ENCODE data around the gene TUBG2. TPM values are rescaled to one million over a fixed set of nuclear protein-coding genes. Genes with fewer than 3 reads are reported as not detected.

The TUBG2 gene
- total and polyA plus RNA-seq, 5 donors from 2014 or later: 2.8 to 13.7 (median 3.9) TPM

GRCh38 chr17:42682722-42683403 is 23.8 kb downstream of the TUBG2 start:
- H3K9me3 ChIP-seq (ENCODE audit: control insufficient read depth in 2 of 2, low read length in 2 of 2): no peaks in the 10 kb centered on the region
- peak overlapping the region; percentile 61 for H3K27ac ChIP-seq (ENCODE audit: insufficient read depth, low read length, poor library complexity, severe bottlenecking)
- H3K4me1 ChIP-seq (ENCODE audit: control insufficient read depth, insufficient read depth, low read length, poor library complexity, severe bottlenecking): peaks cover 56% of the 10 kb centered on the region
- peak overlapping the region; percentile 88 to 98 (median 90) for H3K4me3 Mint-ChIP-seq
- H3K4me3 ChIP-seq (ENCODE audit: low read depth, low read length): peak overlapping the region; percentile 86
- DNase-seq: peak in 1 of 3 donors; percentile 40
- H3K27me3 ChIP-seq (ENCODE audit: control insufficient read depth, insufficient read depth, low read length): no peaks in the 10 kb centered on the region
- ATAC-seq (ENCODE audit: low read depth in 2 of 2): no peak
- H3K36me3 Mint-ChIP-seq: peaks cover 3% of the 10 kb centered on the region
- H3K9me3 Mint-ChIP-seq: peaks cover 0 to 3% (median 0%) of the 10 kb centered on the region in 7 donors
- peaks cover 26% of the 10 kb centered on the region for H3K27me3 Mint-ChIP-seq
- H3K36me3 ChIP-seq (ENCODE audit: control insufficient read depth, insufficient read depth, low read length): no peaks in the 10 kb centered on the region
- peaks cover 6 to 62% (median 40%) of the 10 kb centered on the region in 4 donors for H3K4me1 Mint-ChIP-seq
- H3K27ac Mint-ChIP-seq: peak overlapping the region; percentile 48 to 66 (median 60)

- H3K4me1 ChIP-seq (ENCODE audit: control insufficient read depth, insufficient read depth, low read length, poor library complexity, severe bottlenecking): peaks cover 49% of the 10 kb centered on the region
- Mint-ChIP-seq H3K9me3 (peaks cover 0 to 3% (median 0%) of the 10 kb centered on the region in 7 donors), H3K36me3 (peaks cover 3% of the 10 kb centered on the region), H3K27me3 (peaks cover 26% of the 10 kb centered on the region), H3K27ac (peak overlapping the region; percentile 48 to 66 (median 60)), H3K4me3 (peak overlapping the region; percentile 88 to 90 (median 90)), H3K4me1 (peaks cover 6 to 61% (median 38%) of the 10 kb centered on the region in 4 donors)
- DNase-seq (no peak), ATAC-seq (ENCODE audit: low read depth in 2 of 2) (peak in 1 of 2 donors; percentile 6)
- no peaks in the 10 kb centered on the region for H3K36me3 ChIP-seq (ENCODE audit: control insufficient read depth, insufficient read depth, low read length)
- no peaks in the 10 kb centered on the region for H3K27me3 ChIP-seq (ENCODE audit: control insufficient read depth, insufficient read depth, low read length)
- H3K27ac ChIP-seq (ENCODE audit: insufficient read depth, low read length, poor library complexity, severe bottlenecking): peak overlapping the region; percentile 61
- H3K9me3 ChIP-seq (ENCODE audit: control insufficient read depth in 2 of 2, low read length in 2 of 2): no peaks in the 10 kb centered on the region
- peak overlapping the region; percentile 54 for H3K4me3 ChIP-seq (ENCODE audit: low read depth, low read length)
Observed at GRCh38 chr17:42683407-42684034, 24.4 kb downstream of the TUBG2 start.

- Histone ChIP-seq H3K9me3 (ENCODE audit: control insufficient read depth in 2 of 2, low read length in 2 of 2) (no peaks in the 10 kb centered on the region), H3K4me3 (ENCODE audit: low read depth, low read length) (no peak overlapping the region), H3K4me1 (ENCODE audit: control insufficient read depth, insufficient read depth, low read length, poor library complexity, severe bottlenecking) (peaks cover 34% of the 10 kb centered on the region), H3K36me3 (ENCODE audit: control insufficient read depth, insufficient read depth, low read length) (no peaks in the 10 kb centered on the region), H3K27ac (ENCODE audit: insufficient read depth, low read length, poor library complexity, severe bottlenecking) (no peak overlapping the region), H3K27me3 (ENCODE audit: control insufficient read depth, insufficient read depth, low read length) (no peaks in the 10 kb centered on the region)
- no peak for ATAC-seq (ENCODE audit: low read depth in 2 of 2)
- H3K27ac Mint-ChIP-seq: no peak overlapping the region
- peaks cover 3% of the 10 kb centered on the region for H3K36me3 Mint-ChIP-seq
- H3K27me3 Mint-ChIP-seq: peaks cover 22% of the 10 kb centered on the region
- H3K4me1 Mint-ChIP-seq: peaks cover 6 to 48% (median 32%) of the 10 kb centered on the region in 4 donors
- no peak for DNase-seq
- H3K4me3 Mint-ChIP-seq: peak overlapping the region in 2 of 4 donors; percentile 48 to 88
- peaks cover 0 to 3% (median 0%) of the 10 kb centered on the region in 7 donors for H3K9me3 Mint-ChIP-seq
Observed at GRCh38 chr17:42684929-42685556, 26.0 kb downstream of the TUBG2 start.

- H3K4me1 Mint-ChIP-seq: peaks cover 6 to 44% (median 29%) of the 10 kb centered on the region in 4 donors
- peaks cover 22% of the 10 kb centered on the region for H3K27me3 Mint-ChIP-seq
- no peaks in the 10 kb centered on the region for H3K9me3 ChIP-seq (ENCODE audit: control insufficient read depth in 2 of 2, low read length in 2 of 2)
- H3K4me3 ChIP-seq (ENCODE audit: low read depth, low read length): no peak overlapping the region
- H3K27ac Mint-ChIP-seq: peak overlapping the region in 1 of 3 donors; percentile 40
- no peaks in the 10 kb centered on the region for H3K36me3 ChIP-seq (ENCODE audit: control insufficient read depth, insufficient read depth, low read length)
- DNase-seq (no peak), ATAC-seq (ENCODE audit: low read depth in 2 of 2) (no peak)
- peaks cover 0 to 3% (median 0%) of the 10 kb centered on the region in 7 donors for H3K9me3 Mint-ChIP-seq
- peaks cover 3% of the 10 kb centered on the region for H3K36me3 Mint-ChIP-seq
- H3K27ac ChIP-seq (ENCODE audit: insufficient read depth, low read length, poor library complexity, severe bottlenecking): no peak overlapping the region
- H3K4me3 Mint-ChIP-seq: peak overlapping the region in 1 of 4 donors; percentile 88
- peaks cover 27% of the 10 kb centered on the region for H3K4me1 ChIP-seq (ENCODE audit: control insufficient read depth, insufficient read depth, low read length, poor library complexity, severe bottlenecking)
- H3K27me3 ChIP-seq (ENCODE audit: control insufficient read depth, insufficient read depth, low read length): no peaks in the 10 kb centered on the region
Observed at GRCh38 chr17:42685831-42686230, 26.7 kb downstream of the TUBG2 start.

- Histone ChIP-seq H3K27ac (ENCODE audit: insufficient read depth, low read length, poor library complexity, severe bottlenecking) (no peak overlapping the region), H3K4me3 (ENCODE audit: low read depth, low read length) (no peak overlapping the region), H3K27me3 (ENCODE audit: control insufficient read depth, insufficient read depth, low read length) (no peaks in the 10 kb centered on the region), H3K9me3 (ENCODE audit: control insufficient read depth in 2 of 2, low read length in 2 of 2) (no peaks in the 10 kb centered on the region), H3K36me3 (ENCODE audit: control insufficient read depth, insufficient read depth, low read length) (peaks cover 3% of the 10 kb centered on the region), H3K4me1 (ENCODE audit: control insufficient read depth, insufficient read depth, low read length, poor library complexity, severe bottlenecking) (peaks cover 21% of the 10 kb centered on the region)
- peak overlapping the region in 1 of 4 donors; percentile 88 for H3K4me3 Mint-ChIP-seq
- DNase-seq (no peak), ATAC-seq (ENCODE audit: low read depth in 2 of 2) (no peak)
- peaks cover 6 to 37% (median 23%) of the 10 kb centered on the region in 4 donors for H3K4me1 Mint-ChIP-seq
- H3K9me3 Mint-ChIP-seq: peaks cover 0 to 3% (median 0%) of the 10 kb centered on the region in 7 donors
- peak overlapping the region in 1 of 3 donors; percentile 49 for H3K27ac Mint-ChIP-seq
- H3K27me3 Mint-ChIP-seq: peaks cover 17% of the 10 kb centered on the region
- peaks cover 3% of the 10 kb centered on the region for H3K36me3 Mint-ChIP-seq
Observed at GRCh38 chr17:42686520-42687128, 27.5 kb downstream of the TUBG2 start.

GRCh38 chr17:42687707-42688320 is 28.7 kb downstream of the TUBG2 start:
- H3K4me1 Mint-ChIP-seq: peaks cover 0 to 26% (median 15%) of the 10 kb centered on the region in 4 donors
- H3K4me3 Mint-ChIP-seq: no peak overlapping the region
- H3K27ac ChIP-seq (ENCODE audit: insufficient read depth, low read length, poor library complexity, severe bottlenecking): no peak overlapping the region
- H3K27ac Mint-ChIP-seq: peak overlapping the region in 1 of 3 donors; percentile 49
- peaks cover 5% of the 10 kb centered on the region for H3K27me3 Mint-ChIP-seq
- ATAC-seq (ENCODE audit: low read depth in 2 of 2): no peak
- DNase-seq: no peak
- H3K4me3 ChIP-seq (ENCODE audit: low read depth, low read length): no peak overlapping the region
- H3K9me3 Mint-ChIP-seq: peaks cover 0 to 3% (median 0%) of the 10 kb centered on the region in 7 donors
- H3K4me1 ChIP-seq (ENCODE audit: control insufficient read depth, insufficient read depth, low read length, poor library complexity, severe bottlenecking): peaks cover 9% of the 10 kb centered on the region
- no peaks in the 10 kb centered on the region for H3K27me3 ChIP-seq (ENCODE audit: control insufficient read depth, insufficient read depth, low read length)
- no peaks in the 10 kb centered on the region for H3K9me3 ChIP-seq (ENCODE audit: control insufficient read depth in 2 of 2, low read length in 2 of 2)
- peaks cover 3% of the 10 kb centered on the region for H3K36me3 Mint-ChIP-seq
- H3K36me3 ChIP-seq (ENCODE audit: control insufficient read depth, insufficient read depth, low read length): peaks cover 3% of the 10 kb centered on the region

- Mint-ChIP-seq H3K27me3 (no peaks in the 10 kb centered on the region), H3K4me3 (no peak overlapping the region), H3K9me3 (no peaks in the 10 kb centered on the region), H3K4me1 (peaks cover 0 to 10% (median 5%) of the 10 kb centered on the region in 4 donors), H3K27ac (no peak overlapping the region), H3K36me3 (peaks cover 3% of the 10 kb centered on the region)
- Histone ChIP-seq H3K36me3 (ENCODE audit: control insufficient read depth, insufficient read depth, low read length) (peaks cover 7% of the 10 kb centered on the region), H3K9me3 (ENCODE audit: control insufficient read depth in 2 of 2, low read length in 2 of 2) (no peaks in the 10 kb centered on the region), H3K4me3 (ENCODE audit: low read depth, low read length) (no peak overlapping the region), H3K4me1 (ENCODE audit: control insufficient read depth, insufficient read depth, low read length, poor library complexity, severe bottlenecking) (no peaks in the 10 kb centered on the region), H3K27ac (ENCODE audit: insufficient read depth, low read length, poor library complexity, severe bottlenecking) (no peak overlapping the region), H3K27me3 (ENCODE audit: control insufficient read depth, insufficient read depth, low read length) (no peaks in the 10 kb centered on the region)
- no peak for DNase-seq
- ATAC-seq (ENCODE audit: low read depth in 2 of 2): no peak
Observed at GRCh38 chr17:42690596-42690995, 31.5 kb downstream of the TUBG2 start.

Data from CD4-positive, CD25-positive, alpha-beta regulatory T cell (primary cell).